SK-N-SH (cell line): ENCODE results near the gene ANKRD11. TPM values are rescaled to one million over a fixed set of nuclear protein-coding genes. Genes with fewer than 3 reads are reported as not detected.

Experiments
- CTCF ChIA-PET: fragments of 300-600, 350-600 bp; formaldehyde crosslinking; extraction: SDS; loops from one replicate; lab custom pipeline; 2021; lab: Yijun Ruan, JAX
- POLR2A ChIA-PET: fragments of 350-600 bp; sonication (Branson Sonifier 250); formaldehyde crosslinking; extraction: SDS; loops from one replicate; lab custom pipeline; 2020; ENCODE audit warnings: antibody characterized with exemption, inconsistent platforms; lab: Yijun Ruan, JAX
- DNase-seq: peaks from one replicate; pipeline ENCODE4 v3.0.0; 2012
- H2AFZ ChIP-seq: fragments of 200-600 bp; sonication (generic); 2 replicates; pipeline ENCODE4 v1.8.1; 2016; ENCODE audit warnings: antibody characterized with exemption, mild to moderate bottlenecking, low read depth
- H3F3A ChIP-seq: fragments of 200-600 bp; sonication (generic); replicated peaks from 2 replicates; pipeline ENCODE3; 2016; ENCODE audit warnings: antibody characterized with exemption, mild to moderate bottlenecking; ENCODE audit not compliant: insufficient read depth
- H3K27ac ChIP-seq, 2 experiments: fragments of 200-500 bp in 1 of 2; fragments of 200-600 bp in 1 of 2; sonication (Bioruptor generic) in 1 of 2; sonication (generic), shearing (Covaris generic) in 1 of 2; 2 replicates each; pipeline versions ENCODE4 v1.5.1 to v1.6.1; 2014 to 2016; ENCODE audit warnings: low read depth in 2 of 2, inconsistent platforms in 1 of 2, low read length in 1 of 2, mild to moderate bottlenecking in 1 of 2, mixed read lengths in 1 of 2
- H3K27me3 ChIP-seq: fragments of 200-600 bp; sonication (generic), shearing (Covaris generic); 2 replicates; pipeline ENCODE4 v1.6.1; 2016; ENCODE audit warnings: mixed run types; ENCODE audit not compliant: insufficient read depth
- H3K36me3 ChIP-seq, 2 experiments: fragments of 200-500 bp in 1 of 2; fragments of 200-600 bp in 1 of 2; sonication (Bioruptor generic) in 1 of 2; sonication (generic) in 1 of 2; replicated peaks in 1 of 2; 2 replicates each; pipeline versions ENCODE3 to v1.5.1; 2014 to 2016; ENCODE audit warnings: low read length in 1 of 2, mild to moderate bottlenecking in 1 of 2; ENCODE audit not compliant: insufficient read depth in 2 of 2, control insufficient read depth in 1 of 2
- H3K4me1 ChIP-seq, 2 experiments: fragments of 200-500 bp in 1 of 2; fragments of 200-600 bp in 1 of 2; sonication (Bioruptor generic) in 1 of 2; sonication (generic), shearing (Covaris generic) in 1 of 2; 2 replicates each; pipeline versions ENCODE4 v1.5.1 to v1.6.1; 2014 to 2016; ENCODE audit warnings: low read depth in 1 of 2, low read length in 1 of 2, mixed run types in 1 of 2; ENCODE audit not compliant: insufficient read depth in 2 of 2, control insufficient read depth in 1 of 2
- H3K4me2 ChIP-seq: fragments of 200-600 bp; sonication (generic), shearing (Covaris generic); 2 replicates; pipeline ENCODE4 v1.6.1; 2017; ENCODE audit warnings: mixed run types
- H3K4me3 ChIP-seq, 2 experiments: fragments of 200-500 bp in 1 of 2; fragments of 200-600 bp in 1 of 2; sonication (Bioruptor generic) in 1 of 2; sonication (generic), shearing (Covaris generic) in 1 of 2; 2 replicates each; pipeline versions ENCODE4 v1.5.1 to v1.8.1; 2014 to 2016; ENCODE audit warnings: low read depth in 2 of 2, inconsistent platforms in 1 of 2, low read length in 1 of 2, mild to moderate bottlenecking in 1 of 2, mixed read lengths in 1 of 2, moderate library complexity in 1 of 2
- H3K79me2 ChIP-seq: fragments of 200-600 bp; sonication (generic); 2 replicates; pipeline ENCODE4 v1.8.1; 2017; ENCODE audit warnings: mild to moderate bottlenecking; ENCODE audit not compliant: insufficient read depth
- H3K9ac ChIP-seq: fragments of 200-600 bp; sonication (generic); 2 replicates; pipeline ENCODE4 v1.6.1; 2017; ENCODE audit warnings: mixed run types
- H3K9me2 ChIP-seq: fragments of 200-600 bp; sonication (generic); 2 replicates; pipeline ENCODE4 v1.6.1; 2017; ENCODE audit warnings: mixed run types
- H3K9me3 ChIP-seq: fragments of 200-600 bp; sonication (generic); 2 replicates; pipeline ENCODE4 v1.6.1; 2017; ENCODE audit warnings: mixed run types, mild to moderate bottlenecking, moderate library complexity
- H4K20me1 ChIP-seq: fragments of 200-600 bp; sonication (generic); 2 replicates; pipeline ENCODE4 v1.6.1; 2017; ENCODE audit warnings: mild to moderate bottlenecking, mixed run types; ENCODE audit not compliant: insufficient read depth
- FOSL2 ChIP-seq: IDR thresholded peaks from 2 replicates; pipeline ENCODE4 v1.4.0; 2012; ENCODE audit warnings: low read depth, mild to moderate bottlenecking, moderate library complexity, borderline replicate concordance
- FOXM1 ChIP-seq: IDR thresholded peaks from 2 replicates; pipeline ENCODE4 v1.4.0; 2012; ENCODE audit warnings: low read depth, mild to moderate bottlenecking
- GABPA ChIP-seq: IDR thresholded peaks from 2 replicates; pipeline ENCODE4 v1.4.0; 2012; ENCODE audit warnings: low read depth, mild to moderate bottlenecking
- GATA2 ChIP-seq: sonication (generic); formaldehyde crosslinking; IDR thresholded peaks from 2 replicates; pipeline ENCODE4 v1.5.0; 2020; ENCODE audit warnings: mild to moderate bottlenecking, missing genetic modification reagents
- JUND ChIP-seq: IDR thresholded peaks from 2 replicates; pipeline ENCODE4 v1.4.0; 2012
- MAX ChIP-seq: IDR thresholded peaks from 2 replicates; pipeline ENCODE4 v1.4.0; 2012; ENCODE audit warnings: low read depth
- NRF1 ChIP-seq: IDR thresholded peaks from 2 replicates; pipeline ENCODE4 v1.6.1; 2012; ENCODE audit warnings: low read depth, mild to moderate bottlenecking, low read length
- PBX3 ChIP-seq: IDR thresholded peaks from 2 replicates; pipeline ENCODE4; 2012
- POLR2AphosphoS5 ChIP-seq: IDR thresholded peaks from 2 replicates; pipeline ENCODE4 v1.6.1; 2012; ENCODE audit warnings: low read depth, low read length
- RCOR1 ChIP-seq: fragments of 150-350 bp; IDR thresholded peaks from 2 replicates; pipeline ENCODE4 v1.6.1; 2017; ENCODE audit warnings: antibody characterized with exemption, low read length
- RFX5 ChIP-seq: IDR thresholded peaks from 2 replicates; pipeline ENCODE4 v1.6.1; 2012; ENCODE audit warnings: mild to moderate bottlenecking, improper control_type of control experiment, low read length
- RXRA ChIP-seq: IDR thresholded peaks from 2 replicates; pipeline ENCODE4 v1.4.0; 2012; ENCODE audit warnings: low read depth, mild to moderate bottlenecking, borderline replicate concordance
- SIN3A ChIP-seq: IDR thresholded peaks from 2 replicates; pipeline ENCODE4 v1.6.1; 2012; ENCODE audit warnings: low read depth, mild to moderate bottlenecking, low read length, moderate library complexity, borderline replicate concordance
- TAF1 ChIP-seq: IDR thresholded peaks from 2 replicates; pipeline ENCODE4 v1.6.1; 2012; ENCODE audit warnings: low read depth, mild to moderate bottlenecking, low read length, moderate library complexity, borderline replicate concordance
- USF2 ChIP-seq: fragments of 150-350 bp; IDR thresholded peaks from 2 replicates; pipeline ENCODE4 v1.6.1; 2017; ENCODE audit warnings: antibody characterized with exemption, low read length, low read depth, borderline replicate concordance
- WGBS: methylation state at CpG from one replicate; pipeline ENCODE4 v1.1.6; 2017; ENCODE audit warnings: low lambda C conversion rate; 5-methylcytosine and 5-hydroxymethylcytosine counted together
- polyA plus RNA-seq, 3 experiments: library from polyadenylated mRNA; depleted of rRNA; stranded (reverse); fragments of >200 nt; gene quantifications; 2 replicates each; pipeline ENCODE4 v1.2.3, GENCODE V29; 2012
- TF ChIP-seq, protein P1 (sequence below): IDR thresholded peaks from 2 replicates; pipeline ENCODE4 v1.4.0; 2012; ENCODE audit warnings: low read depth, borderline replicate concordance
- TF ChIP-seq, protein P2 (sequence below): IDR thresholded peaks from 2 replicates; pipeline ENCODE4 v1.6.1; 2012; ENCODE audit warnings: mild to moderate bottlenecking, low read depth, low read length, moderate library complexity

The ANKRD11 gene
- polyA plus RNA-seq, 1 of the 3 experiments (the other 2 are of a cell fraction) = 50.2 TPM

GRCh38 chr16:89295915-89296314, 194.4 kb downstream of the ANKRD11 start:
- WGBS = 88% methylated on average over 6 of the region's 6 CpGs
- no peak for DNase-seq
- POLR2A ChIA-PET = no interaction called here

DNA sequence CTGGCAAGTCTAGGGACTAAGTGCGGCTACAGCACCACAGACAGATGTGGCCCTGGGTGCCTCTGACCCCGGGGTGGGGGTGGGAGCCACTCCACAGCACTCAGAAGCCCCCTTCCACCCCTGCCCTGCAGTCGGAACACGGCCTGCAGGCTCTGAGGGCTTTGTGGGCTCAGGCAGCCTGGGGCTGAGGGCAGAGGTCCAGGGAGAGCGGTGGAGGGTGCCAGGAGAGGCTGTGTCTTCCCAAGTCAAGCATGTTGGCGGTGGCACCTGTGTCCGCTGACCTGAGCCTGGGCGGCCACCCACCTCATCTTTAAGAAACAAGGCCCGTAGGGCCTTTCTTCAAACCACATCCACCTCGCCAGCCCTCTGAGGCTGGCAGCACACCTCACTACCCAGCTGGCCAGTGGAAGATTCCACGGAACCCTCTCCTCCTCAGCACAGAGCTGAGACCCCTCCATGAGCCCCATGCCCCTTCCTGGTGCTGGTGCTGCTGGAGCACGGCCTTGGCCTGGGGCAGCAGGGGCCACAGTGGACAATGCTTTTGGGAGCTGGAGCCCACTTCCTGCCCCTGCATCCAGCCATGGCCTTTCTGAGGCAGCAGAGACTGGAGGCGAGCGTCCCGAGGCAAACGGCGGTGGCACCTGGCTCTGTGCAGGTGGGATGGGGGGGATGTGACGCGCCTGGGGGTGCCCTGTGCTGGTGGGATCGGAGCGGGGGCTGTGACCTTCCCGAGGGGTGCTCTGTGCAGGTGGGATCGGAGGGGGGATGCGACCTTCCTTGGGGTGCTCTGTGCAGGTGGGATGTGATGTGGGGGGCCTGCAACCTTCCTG, 195.1 kb downstream of the ANKRD11 start:
- Histone ChIP-seq H3F3A (no peaks in the 10 kb centered on the region), H3K79me2 (peaks cover 68% of the 10 kb centered on the region), H3K27me3 (no peaks in the 10 kb centered on the region), H3K4me3 (no peak overlapping the region), H3K27ac (no peak overlapping the region; a peak in 1 of 4 replicates), H3K9me2 (no peaks in the 10 kb centered on the region), H3K36me3 (peaks cover 4 to 21% of the 10 kb centered on the region in 2 experiments), H3K4me1 (no peaks in the 10 kb centered on the region; a peak in 1 of 4 replicates), H4K20me1 (peaks cover 75% of the 10 kb centered on the region), H3K4me2 (no peak overlapping the region), H3K9ac (no peak overlapping the region), H3K9me3 (no peaks in the 10 kb centered on the region), H2AFZ (no peak overlapping the region)
- POLR2A ChIA-PET = no interaction called here
- CTCF ChIA-PET = no interaction called here
- 91% methylated on average over 19 of the region's 24 CpGs for WGBS
- no peak for DNase-seq
- no peak for TF ChIP-seq PBX3
- TF ChIP-seq RCOR1 = no peak
- no peak for TF ChIP-seq MAX
- no peak for TF ChIP-seq SIN3A
- TF ChIP-seq, protein P1, sequence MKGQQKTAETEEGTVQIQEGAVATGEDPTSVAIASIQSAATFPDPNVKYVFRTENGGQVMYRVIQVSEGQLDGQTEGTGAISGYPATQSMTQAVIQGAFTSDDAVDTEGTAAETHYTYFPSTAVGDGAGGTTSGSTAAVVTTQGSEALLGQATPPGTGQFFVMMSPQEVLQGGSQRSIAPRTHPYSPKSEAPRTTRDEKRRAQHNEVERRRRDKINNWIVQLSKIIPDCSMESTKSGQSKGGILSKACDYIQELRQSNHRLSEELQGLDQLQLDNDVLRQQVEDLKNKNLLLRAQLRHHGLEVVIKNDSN = no peak
- TF ChIP-seq JUND = no peak
- TF ChIP-seq GATA2 (CRISPR knock-in tag) = no peak
- no peak for TF ChIP-seq RXRA
- TF ChIP-seq, protein P2, sequence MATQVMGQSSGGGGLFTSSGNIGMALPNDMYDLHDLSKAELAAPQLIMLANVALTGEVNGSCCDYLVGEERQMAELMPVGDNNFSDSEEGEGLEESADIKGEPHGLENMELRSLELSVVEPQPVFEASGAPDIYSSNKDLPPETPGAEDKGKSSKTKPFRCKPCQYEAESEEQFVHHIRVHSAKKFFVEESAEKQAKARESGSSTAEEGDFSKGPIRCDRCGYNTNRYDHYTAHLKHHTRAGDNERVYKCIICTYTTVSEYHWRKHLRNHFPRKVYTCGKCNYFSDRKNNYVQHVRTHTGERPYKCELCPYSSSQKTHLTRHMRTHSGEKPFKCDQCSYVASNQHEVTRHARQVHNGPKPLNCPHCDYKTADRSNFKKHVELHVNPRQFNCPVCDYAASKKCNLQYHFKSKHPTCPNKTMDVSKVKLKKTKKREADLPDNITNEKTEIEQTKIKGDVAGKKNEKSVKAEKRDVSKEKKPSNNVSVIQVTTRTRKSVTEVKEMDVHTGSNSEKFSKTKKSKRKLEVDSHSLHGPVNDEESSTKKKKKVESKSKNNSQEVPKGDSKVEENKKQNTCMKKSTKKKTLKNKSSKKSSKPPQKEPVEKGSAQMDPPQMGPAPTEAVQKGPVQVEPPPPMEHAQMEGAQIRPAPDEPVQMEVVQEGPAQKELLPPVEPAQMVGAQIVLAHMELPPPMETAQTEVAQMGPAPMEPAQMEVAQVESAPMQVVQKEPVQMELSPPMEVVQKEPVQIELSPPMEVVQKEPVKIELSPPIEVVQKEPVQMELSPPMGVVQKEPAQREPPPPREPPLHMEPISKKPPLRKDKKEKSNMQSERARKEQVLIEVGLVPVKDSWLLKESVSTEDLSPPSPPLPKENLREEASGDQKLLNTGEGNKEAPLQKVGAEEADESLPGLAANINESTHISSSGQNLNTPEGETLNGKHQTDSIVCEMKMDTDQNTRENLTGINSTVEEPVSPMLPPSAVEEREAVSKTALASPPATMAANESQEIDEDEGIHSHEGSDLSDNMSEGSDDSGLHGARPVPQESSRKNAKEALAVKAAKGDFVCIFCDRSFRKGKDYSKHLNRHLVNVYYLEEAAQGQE = no peak
- no peak for TF ChIP-seq FOXM1
- no peak for TF ChIP-seq RFX5
- no peak for TF ChIP-seq GABPA
- TF ChIP-seq NRF1 = no peak

More at GRCh38 chr16:89295915-89296314, 194.4 kb downstream of the ANKRD11 start:
- Histone ChIP-seq H3K36me3 (peaks cover 4 to 16% of the 10 kb centered on the region in 2 experiments), H3K4me1 (peaks cover 2 to 6% of the 10 kb centered on the region in 2 experiments; a peak in 2 of 4 replicates), H3K9me2 (no peaks in the 10 kb centered on the region), H3K9ac (no peak overlapping the region), H3K27ac (no peak overlapping the region), H3F3A (peaks cover under 1% of the 10 kb centered on the region), H3K79me2 (peaks cover 74% of the 10 kb centered on the region), H3K27me3 (no peaks in the 10 kb centered on the region), H3K4me2 (no peak overlapping the region), H3K4me3 (no peak overlapping the region), H2AFZ (no peak overlapping the region), H3K9me3 (no peaks in the 10 kb centered on the region), H4K20me1 (peaks cover 82% of the 10 kb centered on the region)
- TF ChIP-seq TAF1 (no peak), PBX3 (no peak), USF2 (no peak), POLR2AphosphoS5 (no peak), FOSL2 (no peak)
- CTCF ChIA-PET = interaction anchor here (0.8 to 1.1 kb wide), 2 partner anchors 10 to 12 kb away, joined by 3 read pairs; no protein-coding TSS in a partner anchor
